Activated T-cell treated with anti-CD3 and anti-CD28 coated beads, Interleukin-2, amount 50 U/mL, for 24 hours (primary cell): ENCODE measurements around the gene UBR2.
A peak's percentile ranks its signal among the peaks of the same experiment; 100 is the strongest.
"Not testable (repeated sequence)": the region's sequence is repeated elsewhere in the genome, so short reads cannot be mapped to it uniquely, and the experiment has no call there.

Experiments used
- DNase-seq: peaks from one replicate; pipeline ENCODE4 v3.0.0-alpha.2; 2020
- H3K27ac Mint-ChIP-seq: 2 replicates; pipeline ENCODE4 v1.8.0; 2020; ENCODE audit warnings: mild to moderate bottlenecking, mixed read lengths
- H3K27me3 Mint-ChIP-seq: 2 replicates; pipeline ENCODE4 v1.8.0; 2020; ENCODE audit warnings: mixed read lengths
- H3K36me3 Mint-ChIP-seq: 2 replicates; pipeline ENCODE4 v1.8.0; 2020; ENCODE audit warnings: low read depth, mixed read lengths
- H3K4me1 Mint-ChIP-seq: 2 replicates; pipeline ENCODE4 v1.8.0; 2020; ENCODE audit warnings: low read depth, mixed read lengths
- H3K4me3 Mint-ChIP-seq: 2 replicates; pipeline ENCODE4 v1.8.0; 2020; ENCODE audit warnings: mild to moderate bottlenecking, moderate library complexity, mixed read lengths
- H3K9me3 Mint-ChIP-seq: 2 replicates; pipeline ENCODE4 v1.8.0; 2020; ENCODE audit warnings: mixed read lengths

The UBR2 gene

DNA sequence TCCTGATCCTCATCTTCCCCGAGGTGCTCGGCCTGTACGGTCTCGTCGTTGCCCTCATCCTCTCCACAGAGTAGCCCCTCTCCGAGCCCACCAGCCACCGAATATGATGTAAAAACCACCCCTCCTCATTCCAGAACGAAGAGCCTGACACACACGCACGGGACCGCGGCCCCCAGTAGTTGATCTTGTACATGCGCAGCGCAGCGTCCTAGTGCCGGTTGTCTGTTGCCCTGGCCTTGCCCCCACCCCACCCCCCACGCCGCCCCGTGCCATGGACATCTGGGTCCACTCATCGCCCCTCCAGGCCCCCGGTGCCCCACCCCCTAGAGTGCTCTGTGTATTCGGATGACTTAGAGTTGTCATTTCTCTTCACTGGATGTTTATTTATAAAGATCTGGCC is 163.8 kb downstream of the UBR2 start:
- H3K4me1 Mint-ChIP-seq, result peaks cover 22% of the 10 kb centered on the region
- H3K4me3 Mint-ChIP-seq, result no peak overlapping the region
- H3K36me3 Mint-ChIP-seq, result no peaks in the 10 kb centered on the region
- peak overlapping the region; percentile 94 for H3K27ac Mint-ChIP-seq
- H3K27me3 Mint-ChIP-seq, result no peaks in the 10 kb centered on the region
- H3K9me3 Mint-ChIP-seq, result no peaks in the 10 kb centered on the region
- no peak for DNase-seq

DNA sequence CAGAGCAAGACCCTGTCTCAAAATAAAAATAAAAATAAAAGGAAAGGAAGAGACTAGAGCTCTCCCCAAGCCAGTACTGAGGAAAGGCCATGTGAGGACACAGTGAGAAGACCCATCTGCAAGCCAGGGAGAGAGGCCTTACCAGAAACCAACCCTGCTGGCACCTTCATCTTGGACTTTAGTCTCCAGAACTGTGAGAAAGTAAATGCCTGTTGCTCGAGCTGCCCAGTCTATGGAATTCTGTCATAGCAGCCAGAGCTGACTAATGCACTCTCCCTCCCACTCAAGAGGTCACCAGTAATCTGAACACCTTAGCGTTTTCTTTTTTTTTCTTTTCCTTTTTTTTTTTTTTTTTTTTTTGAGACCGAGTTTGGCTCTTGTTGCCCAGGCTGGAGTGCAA is 165.9 kb downstream of the UBR2 start:
- Mint-ChIP-seq H3K4me3 (no peak overlapping the region), H3K27me3 (no peaks in the 10 kb centered on the region), H3K9me3 (no peaks in the 10 kb centered on the region), H3K36me3 (no peaks in the 10 kb centered on the region), H3K27ac (no peak overlapping the region), H3K4me1 (peaks cover 22% of the 10 kb centered on the region)
- no peak for DNase-seq

DNA sequence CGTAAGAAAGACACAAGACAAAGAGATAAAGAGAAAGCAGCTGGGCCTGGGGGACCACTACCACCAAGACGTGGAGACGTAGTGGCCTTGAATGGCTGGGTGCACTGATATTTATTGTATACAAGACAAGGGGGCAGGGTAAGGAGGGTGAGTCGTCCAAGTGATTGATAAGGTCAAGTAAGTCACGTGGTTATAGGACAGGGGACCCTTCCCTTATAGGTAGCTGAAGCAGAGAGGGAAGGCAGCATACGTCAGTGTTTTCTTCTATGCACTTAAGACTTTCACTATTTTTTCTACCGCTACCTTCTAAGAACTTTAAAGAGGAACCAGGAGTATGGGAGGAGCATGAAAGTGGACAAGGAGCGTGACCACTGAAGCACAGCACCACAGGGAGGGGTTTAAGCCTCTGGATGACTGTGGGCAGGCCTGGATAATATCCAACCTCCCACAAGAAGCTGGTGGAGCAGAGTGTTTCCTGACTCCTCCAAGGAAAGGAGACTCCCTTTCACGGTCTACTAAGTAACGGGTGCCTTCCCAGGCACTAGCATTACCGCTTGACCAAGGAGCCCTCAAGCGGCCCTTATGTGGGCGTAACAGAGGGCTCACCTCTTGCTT is 170.1 kb downstream of the UBR2 start:
- not testable (repeated sequence) for H3K27ac Mint-ChIP-seq, H3K4me3 Mint-ChIP-seq, H3K4me1 Mint-ChIP-seq, H3K27me3 Mint-ChIP-seq, DNase-seq, H3K9me3 Mint-ChIP-seq, H3K36me3 Mint-ChIP-seq

DNA sequence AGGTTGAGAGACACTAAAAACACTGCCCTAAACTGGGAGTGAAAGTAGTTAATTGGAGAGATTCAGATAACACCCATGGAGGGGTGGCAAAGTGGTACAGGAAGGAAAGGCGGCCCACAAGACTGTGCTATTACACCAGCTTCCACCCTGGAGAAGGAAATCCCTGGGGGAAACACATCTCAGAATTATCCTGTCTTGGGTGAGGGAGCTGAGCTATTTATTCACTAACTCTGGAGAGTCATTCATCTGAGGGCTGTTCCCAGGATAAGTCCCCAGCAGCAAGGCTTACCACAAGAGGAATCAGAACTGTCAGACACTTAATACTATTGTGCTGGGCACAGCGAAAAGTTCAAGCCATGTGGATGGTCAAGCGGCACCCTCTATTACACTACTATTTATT is 172.1 kb downstream of the UBR2 start:
- no peaks in the 10 kb centered on the region for H3K27me3 Mint-ChIP-seq

DNA sequence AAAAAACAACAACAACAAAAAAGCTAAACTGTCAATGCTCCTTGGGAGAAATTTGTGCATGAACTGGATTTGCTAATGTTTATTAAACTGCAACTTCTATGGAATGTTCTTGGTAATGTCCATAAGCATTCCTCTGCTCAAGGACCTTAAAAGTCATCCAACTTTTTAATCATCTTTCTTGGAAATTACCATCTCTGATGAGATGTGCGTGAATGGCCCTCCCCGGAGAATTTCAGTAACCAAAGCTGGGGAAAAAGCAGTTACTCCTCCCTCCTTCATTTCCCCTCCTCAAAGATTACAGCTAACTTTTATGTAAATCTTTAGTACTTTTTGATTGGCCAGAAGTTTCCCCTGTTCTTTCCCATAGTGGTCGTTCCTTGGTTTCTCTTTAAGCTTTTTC is 176.9 kb downstream of the UBR2 start:
- Mint-ChIP-seq H3K4me1 (peaks cover 11% of the 10 kb centered on the region), H3K36me3 (peaks cover 20% of the 10 kb centered on the region), H3K4me3 (no peak overlapping the region), H3K9me3 (no peaks in the 10 kb centered on the region), H3K27me3 (no peaks in the 10 kb centered on the region), H3K27ac (no peak overlapping the region)
- DNase-seq, result no peak

More for the DNA sequence above, 172.1 kb downstream of the UBR2 start:
- H3K4me3 Mint-ChIP-seq, result no peak overlapping the region
- no peak overlapping the region for H3K27ac Mint-ChIP-seq
- no peak for DNase-seq
- no peaks in the 10 kb centered on the region for H3K36me3 Mint-ChIP-seq
- H3K9me3 Mint-ChIP-seq, result no peaks in the 10 kb centered on the region
- H3K4me1 Mint-ChIP-seq, result no peaks in the 10 kb centered on the region

DNA sequence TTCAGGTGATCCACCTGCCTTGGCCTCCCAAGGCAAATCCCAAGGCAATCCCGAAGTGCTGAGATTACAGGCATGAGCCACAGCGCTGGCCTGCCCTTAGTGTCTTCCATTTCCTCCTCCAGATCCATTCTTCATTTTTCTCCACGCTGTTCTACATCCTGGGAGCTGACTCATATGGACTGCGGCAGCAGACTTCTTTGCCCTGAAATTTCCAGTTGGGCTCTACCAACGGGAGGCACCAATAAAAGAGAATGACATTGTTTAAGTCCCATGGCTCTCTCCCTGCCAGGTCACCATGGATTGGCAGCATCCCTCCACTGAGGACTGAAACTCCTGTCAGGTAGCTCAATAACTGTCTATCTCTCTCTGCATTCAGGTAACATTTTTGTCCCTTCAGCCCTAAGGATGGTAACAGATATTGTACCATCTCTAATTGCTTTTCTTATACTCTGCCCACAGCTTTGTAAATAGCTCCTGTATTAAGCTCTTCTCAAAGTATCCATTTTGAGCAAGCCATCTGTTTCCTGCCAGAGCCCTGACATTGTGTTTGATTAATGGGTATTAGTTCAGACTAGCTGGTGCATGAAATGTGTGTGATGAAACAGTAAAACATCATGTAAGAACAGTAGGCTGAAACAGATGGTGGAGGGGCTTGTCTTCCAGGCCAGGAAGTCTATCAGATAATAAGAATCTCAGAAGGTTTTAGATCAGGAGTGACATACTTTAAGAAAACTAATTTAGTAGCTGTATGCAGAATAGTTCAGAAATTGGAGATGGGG is 178.5 kb downstream of the UBR2 start:
- no peaks in the 10 kb centered on the region for H3K9me3 Mint-ChIP-seq
- H3K36me3 Mint-ChIP-seq, result peaks cover 26% of the 10 kb centered on the region
- no peak overlapping the region for H3K4me3 Mint-ChIP-seq
- no peak overlapping the region for H3K27ac Mint-ChIP-seq
- H3K4me1 Mint-ChIP-seq, result peaks cover 13% of the 10 kb centered on the region
- H3K27me3 Mint-ChIP-seq, result no peaks in the 10 kb centered on the region
- no peak for DNase-seq
